Measurements from ENCODE around the gene SLC25A25.
"Not testable (repeated sequence)": the region's sequence is repeated elsewhere in the genome, so short reads cannot be mapped to it uniquely, and the experiment has no call there.

DNA sequence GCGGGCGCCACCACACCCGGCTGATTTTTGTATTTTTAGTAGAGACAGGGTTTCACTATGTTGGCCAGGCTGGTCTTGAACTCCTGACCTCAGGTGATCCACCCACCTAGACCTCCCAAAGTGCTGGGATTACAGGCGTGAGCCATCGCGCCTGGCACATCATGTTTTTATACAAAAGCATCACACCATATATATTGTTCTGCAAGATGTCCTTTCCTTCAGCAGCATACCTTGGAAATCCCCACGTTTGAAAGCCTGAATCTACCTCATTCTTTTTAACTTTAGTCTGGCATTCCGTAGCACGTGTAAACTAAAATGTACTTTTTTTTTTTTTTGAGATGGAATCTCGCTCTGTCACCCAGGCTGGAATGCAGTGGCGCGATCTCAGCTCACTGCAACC is 44.4 kb upstream of the SLC25A25 start:
- TF ChIP-seq EZH2phosphoT487 (IDR thresholded peaks at IDR 0.05) = not testable (repeated sequence)
- TF ChIP-seq, protein P1, sequence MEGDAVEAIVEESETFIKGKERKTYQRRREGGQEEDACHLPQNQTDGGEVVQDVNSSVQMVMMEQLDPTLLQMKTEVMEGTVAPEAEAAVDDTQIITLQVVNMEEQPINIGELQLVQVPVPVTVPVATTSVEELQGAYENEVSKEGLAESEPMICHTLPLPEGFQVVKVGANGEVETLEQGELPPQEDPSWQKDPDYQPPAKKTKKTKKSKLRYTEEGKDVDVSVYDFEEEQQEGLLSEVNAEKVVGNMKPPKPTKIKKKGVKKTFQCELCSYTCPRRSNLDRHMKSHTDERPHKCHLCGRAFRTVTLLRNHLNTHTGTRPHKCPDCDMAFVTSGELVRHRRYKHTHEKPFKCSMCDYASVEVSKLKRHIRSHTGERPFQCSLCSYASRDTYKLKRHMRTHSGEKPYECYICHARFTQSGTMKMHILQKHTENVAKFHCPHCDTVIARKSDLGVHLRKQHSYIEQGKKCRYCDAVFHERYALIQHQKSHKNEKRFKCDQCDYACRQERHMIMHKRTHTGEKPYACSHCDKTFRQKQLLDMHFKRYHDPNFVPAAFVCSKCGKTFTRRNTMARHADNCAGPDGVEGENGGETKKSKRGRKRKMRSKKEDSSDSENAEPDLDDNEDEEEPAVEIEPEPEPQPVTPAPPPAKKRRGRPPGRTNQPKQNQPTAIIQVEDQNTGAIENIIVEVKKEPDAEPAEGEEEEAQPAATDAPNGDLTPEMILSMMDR (IDR thresholded peaks at IDR 0.05) = not testable (repeated sequence)
